ENCODE results near the gene ZNF780A.

GRCh38 chr19:40026597-40026970 is 64.2 kb downstream of the ZNF780A start:
- TF ChIP-seq CTCF (conservative IDR thresholded peaks at IDR 0.05; ENCODE audit: low read length) (no peak), EZH2phosphoT487 (IDR thresholded peaks at IDR 0.05; ENCODE audit: borderline replicate concordance, low read depth, low read length) (no peak)
